ENCODE measurements around the gene SIRT6.

GRCh38 chr19:4220188-4220587 lies 37.8 kb upstream of the SIRT6 start:
- TF ChIP-seq CTCF (IDR thresholded peaks at IDR 0.05): no peak
- no peak for TF ChIP-seq POLR2AphosphoS5 (IDR thresholded peaks at IDR 0.05)

All from esophagus muscularis mucosa (tissue), 3 donors.